Sigmoid colon (tissue), 4 donors: Measurements from ENCODE around the gene SHF.

Source experiments
- CTCF ChIP-seq, 4 experiments: fragments of 450-650 bp in 3 of 4; fragments of 200-600 bp in 1 of 4; IDR thresholded peaks; one replicate each; pipeline ENCODE4 v1.5.1; 2016 to 2019; ENCODE audit warnings: antibody characterized with exemption in 4 of 4, mild to moderate bottlenecking in 3 of 4, moderate library complexity in 2 of 4
- EP300 ChIP-seq, 4 donors: sonication (generic); formaldehyde crosslinking; IDR thresholded peaks; one replicate each; pipeline ENCODE4 v1.6.1; 2017; ENCODE audit warnings: antibody characterized with exemption in 4 of 4
- POLR2A ChIP-seq, 2 donors: fragments of 450-650 bp; IDR thresholded peaks; one replicate each; pipeline ENCODE4 v1.6.1; 2016; ENCODE audit warnings: antibody characterized with exemption in 2 of 2, mild to moderate bottlenecking in 2 of 2, moderate library complexity in 2 of 2
- POLR2AphosphoS5 ChIP-seq, 4 donors: sonication (generic); formaldehyde crosslinking; IDR thresholded peaks; one replicate each; pipeline ENCODE4 v1.6.1; 2017; ENCODE audit warnings: antibody characterized with exemption in 4 of 4

GRCh38 chr15:45149060-45149459, 38.7 kb downstream of the SHF start:
- TF ChIP-seq POLR2AphosphoS5 (IDR thresholded peaks at IDR 0.05): no peak
- no peak for TF ChIP-seq CTCF (IDR thresholded peaks at IDR 0.05)
- TF ChIP-seq EP300 (IDR thresholded peaks at IDR 0.05): no peak
- no peak for TF ChIP-seq POLR2A (IDR thresholded peaks at IDR 0.05)
